ENCODE data around the gene TBC1D22B.

The TBC1D22B gene

DNA sequence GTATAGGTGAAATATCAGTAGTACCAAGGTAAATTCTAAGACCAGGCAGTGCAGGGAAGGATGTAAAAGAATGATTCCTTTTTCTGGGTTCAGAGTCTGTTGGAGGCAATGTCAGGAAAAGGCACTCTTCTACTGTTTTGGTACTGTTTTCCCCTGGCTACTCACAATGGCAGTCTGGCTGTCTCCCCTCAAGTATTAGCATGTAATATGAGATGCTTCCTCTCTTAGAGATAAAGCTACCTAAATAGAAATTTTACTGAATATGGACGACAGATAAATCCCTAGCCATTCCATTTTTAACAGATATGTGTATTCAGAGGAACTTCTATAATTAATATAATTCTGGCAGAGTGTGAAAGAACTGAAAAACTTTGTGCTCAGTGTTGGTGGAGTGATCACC lies 99.7 kb downstream of the TBC1D22B start:
- DNase-seq (ENCODE audit: low spot score) = no peak

DNA sequence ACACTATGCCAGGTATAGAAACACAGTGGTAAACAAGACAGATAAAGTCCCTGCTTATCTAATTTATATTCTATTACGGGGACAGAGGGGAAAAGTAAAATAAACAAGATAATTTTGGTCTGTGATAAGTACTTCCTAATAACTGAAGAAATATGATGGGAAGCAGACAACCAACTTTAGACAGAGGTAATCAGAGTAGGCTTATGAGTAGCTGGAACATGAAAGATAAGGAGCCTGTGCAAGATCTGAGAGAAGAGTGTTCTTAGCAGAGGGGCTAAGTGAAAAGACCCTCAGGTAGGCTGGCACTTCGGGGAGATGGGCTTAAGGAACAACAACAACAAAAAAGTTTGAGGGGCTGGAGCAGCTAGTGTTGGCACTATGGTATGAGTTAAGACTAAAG lies 100.3 kb downstream of the TBC1D22B start:
- no peak for DNase-seq (ENCODE audit: low spot score)

DNA sequence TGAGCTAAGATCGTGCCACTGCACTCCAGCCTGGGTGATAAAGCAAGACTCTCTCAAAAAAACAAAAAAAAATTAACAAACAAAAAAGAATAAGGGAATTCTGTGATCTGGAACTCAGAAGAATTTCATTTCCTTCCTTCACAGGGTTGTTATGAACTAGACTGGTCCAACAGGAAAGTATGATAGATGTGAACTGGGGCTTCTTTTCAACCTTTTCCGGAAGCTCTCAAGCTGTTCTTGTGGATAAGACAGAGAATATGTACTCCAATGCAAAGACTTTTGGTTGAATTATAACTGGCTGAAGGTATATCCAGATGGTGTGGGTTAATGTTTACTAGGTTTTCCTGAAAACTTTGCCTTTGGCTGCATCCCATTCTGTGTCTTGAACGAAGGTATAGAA lies 101.5 kb downstream of the TBC1D22B start:
- DNase-seq (ENCODE audit: low spot score) = no peak

DNA sequence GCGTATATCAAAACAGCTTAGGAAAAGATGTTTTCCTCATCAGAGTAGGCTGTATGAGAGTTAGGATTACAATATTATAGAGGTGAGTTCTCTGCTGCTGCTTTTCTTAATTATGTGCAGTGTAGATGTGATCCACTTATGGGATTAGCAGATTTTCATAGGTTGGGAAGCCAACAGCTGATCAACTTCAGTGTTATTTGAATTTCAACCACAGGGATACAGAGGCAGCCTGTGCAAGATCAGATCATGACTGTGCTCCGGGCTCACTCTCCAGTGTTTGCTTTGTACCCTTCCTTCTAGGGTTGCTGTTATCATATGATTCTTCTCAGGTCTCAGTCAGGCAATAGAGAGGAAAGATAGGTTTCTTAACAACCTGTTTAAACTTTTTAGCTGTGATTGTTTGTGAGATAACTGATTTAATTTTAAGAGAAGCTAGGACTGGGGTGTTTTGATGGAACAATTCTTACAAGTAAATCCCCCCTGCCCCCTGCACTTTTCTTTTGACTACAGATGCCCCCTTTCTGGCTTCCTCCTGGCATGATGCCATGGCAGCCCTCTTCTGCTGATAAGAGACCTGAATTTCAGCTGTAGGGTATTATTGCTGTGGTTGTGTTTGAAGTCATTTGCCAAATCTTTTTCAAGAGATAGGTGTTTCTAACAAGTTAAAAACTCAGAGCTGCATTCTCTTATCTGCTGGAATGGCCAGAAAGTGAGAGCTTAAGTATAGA lies 104.7 kb downstream of the TBC1D22B start:
- no peak for DNase-seq (ENCODE audit: low spot score)

DNA sequence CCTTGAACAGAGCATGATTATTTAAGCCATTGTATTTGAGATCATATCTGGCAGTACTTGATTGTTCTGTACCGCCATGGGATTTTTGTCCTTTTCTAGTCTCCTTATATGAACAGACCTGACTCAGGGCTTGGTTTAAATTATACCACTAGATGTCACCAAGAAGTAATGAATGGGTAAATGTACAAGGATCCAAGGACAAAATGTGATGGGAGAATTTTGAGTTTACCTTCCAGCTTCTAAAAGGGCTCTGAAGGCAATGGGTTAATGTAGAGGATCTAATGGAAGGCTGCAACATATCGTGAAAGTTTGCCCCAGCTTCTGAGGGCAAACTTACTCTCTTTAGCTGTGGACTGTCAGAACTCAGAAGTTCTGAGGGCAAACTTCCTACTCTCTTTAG lies 108.2 kb downstream of the TBC1D22B start:
- DNase-seq (ENCODE audit: low spot score) = peak; percentile 30

DNA sequence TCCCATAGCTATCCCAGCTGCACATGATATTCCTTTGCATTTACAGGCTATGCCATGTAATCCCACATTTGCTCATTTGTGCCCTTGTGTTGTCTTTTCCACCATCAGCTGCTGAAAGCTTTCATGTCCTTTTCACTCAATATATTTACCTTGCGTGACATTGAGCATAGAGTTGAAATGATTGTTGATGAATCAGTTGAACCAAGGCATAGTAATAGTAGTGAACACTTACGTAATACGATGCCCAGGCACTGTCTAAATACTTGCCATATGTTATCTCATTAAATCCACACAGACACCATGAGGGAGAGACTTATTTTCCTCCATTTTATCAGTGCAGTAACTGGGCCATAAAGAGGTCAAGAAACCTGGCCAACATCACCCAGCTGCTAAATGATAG lies 109.3 kb downstream of the TBC1D22B start:
- DNase-seq (ENCODE audit: low spot score) = no peak

DNA sequence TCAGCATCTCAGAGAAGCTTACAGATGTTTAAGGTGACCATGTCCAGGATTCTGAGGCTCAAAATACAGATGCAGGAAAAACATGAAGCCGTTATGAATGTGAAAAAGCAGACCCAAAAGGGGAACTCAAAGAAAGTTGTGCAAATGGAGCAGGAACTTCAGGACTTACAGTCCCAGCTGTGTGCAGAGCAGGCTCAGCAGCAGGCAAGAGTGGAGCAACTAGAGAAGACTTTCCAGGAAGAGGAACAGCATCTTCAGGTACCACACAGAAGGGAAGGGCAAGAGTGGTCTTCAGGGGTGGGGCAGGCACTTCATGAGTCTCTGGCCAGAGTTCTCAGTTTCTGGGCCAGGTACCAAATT lies 111.4 kb downstream of the TBC1D22B start:
- no peak for DNase-seq (ENCODE audit: low spot score)

DNA sequence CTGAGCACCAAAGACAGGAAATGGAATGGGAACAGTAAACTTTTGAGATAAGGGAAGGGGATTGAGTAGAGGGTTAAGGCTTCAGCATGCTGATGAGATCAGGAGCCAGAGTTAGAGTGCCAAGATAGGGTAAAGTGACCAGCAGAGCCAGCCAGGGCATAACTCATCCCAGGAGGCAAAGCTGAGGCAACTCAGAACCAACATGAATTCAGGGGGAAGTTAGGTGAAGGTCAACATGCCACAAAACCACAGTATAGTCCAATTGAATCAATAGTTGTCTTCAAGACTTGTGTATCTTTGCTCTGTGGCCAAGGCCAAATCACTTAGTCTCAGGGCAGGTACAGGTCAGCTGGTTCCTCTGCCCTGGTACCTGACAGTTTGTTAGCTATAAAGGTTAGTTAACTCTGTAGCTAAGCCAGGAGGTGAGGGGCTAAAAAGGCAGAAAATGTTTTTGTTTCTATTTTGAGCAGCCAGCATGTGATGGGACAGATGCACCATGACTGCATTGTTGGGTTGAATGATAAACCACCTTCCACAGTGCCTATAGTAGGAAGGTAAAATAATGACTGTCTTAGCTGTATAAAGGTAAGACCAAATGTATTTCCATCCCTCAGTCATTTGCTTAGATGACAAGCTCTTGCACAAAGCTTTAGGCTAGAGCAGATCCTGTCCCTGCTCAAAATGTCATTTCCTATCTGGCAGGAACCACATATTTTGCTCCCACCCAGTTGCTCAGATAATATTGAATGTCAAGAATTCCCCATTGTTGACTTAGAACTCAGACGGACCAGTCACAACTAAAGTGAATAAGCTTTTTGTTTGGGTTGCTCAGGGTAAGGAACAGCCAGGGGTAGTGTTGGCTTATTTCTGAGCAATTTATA lies 112.0 kb downstream of the TBC1D22B start:
- no peak for DNase-seq (ENCODE audit: low spot score)

DNA sequence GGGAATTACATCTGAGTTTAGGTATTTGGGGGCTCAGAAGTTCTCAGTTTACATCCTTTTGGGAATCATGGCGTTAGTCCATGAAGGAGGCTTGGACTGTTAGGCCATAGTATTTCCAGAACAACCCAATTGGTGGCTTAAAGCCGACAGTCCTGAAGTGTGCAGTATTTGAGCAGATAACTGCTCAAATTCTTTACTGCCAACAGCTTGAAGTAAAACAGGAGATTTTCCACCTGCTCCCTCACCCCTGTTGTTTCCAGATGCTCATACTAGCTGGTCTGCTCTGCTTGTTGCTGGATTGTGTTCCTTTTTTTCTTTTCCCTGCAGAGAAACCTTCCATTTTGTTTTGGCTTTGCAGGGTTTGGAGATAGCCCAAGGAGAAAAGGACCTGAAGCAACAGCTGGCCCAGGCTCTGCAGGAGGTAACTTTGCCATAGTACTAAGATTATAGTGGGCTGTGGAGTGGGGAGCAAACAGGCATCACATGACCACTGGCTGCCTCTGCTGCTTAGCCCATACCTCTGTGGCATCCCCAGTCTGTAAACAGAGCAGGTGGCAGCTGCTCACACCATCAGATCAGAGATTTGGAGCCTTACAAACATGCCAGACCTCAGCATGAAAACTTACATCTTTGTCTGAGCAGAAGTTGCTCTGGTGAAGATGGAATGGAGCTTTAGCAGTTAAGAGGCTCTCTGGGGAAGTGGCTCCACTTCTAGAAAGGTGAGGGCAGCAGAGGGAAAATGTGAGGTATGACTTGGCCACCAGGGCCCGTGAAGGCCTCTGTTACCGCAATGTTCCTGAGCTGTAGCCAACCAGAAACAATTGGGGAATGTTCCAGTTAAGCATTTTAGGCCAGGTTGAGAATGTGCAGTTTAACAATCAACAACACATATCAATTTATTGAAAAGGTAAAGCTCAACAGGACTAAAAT lies 113.8 kb downstream of the TBC1D22B start:
- no peak for DNase-seq (ENCODE audit: low spot score)

DNA sequence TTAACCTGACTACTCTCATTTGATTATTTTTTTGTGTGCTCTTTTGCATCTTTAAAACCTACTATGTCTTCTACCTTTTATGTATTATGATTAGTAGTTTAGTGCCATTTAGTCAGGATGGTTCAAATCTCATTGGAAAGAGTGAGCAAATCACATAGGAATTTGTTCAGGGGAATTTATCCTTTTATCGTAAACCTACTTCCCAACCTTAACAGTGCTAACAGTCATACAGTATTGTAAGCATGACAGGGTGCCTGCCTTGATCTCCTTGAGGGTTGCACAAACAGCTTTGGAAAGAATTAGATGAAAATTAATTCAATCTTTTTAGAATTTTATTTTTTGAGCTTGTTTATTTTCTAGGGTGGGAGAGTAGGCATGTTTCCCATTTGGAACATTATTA lies 114.5 kb downstream of the TBC1D22B start:
- DNase-seq (ENCODE audit: low spot score) = no peak

DNA sequence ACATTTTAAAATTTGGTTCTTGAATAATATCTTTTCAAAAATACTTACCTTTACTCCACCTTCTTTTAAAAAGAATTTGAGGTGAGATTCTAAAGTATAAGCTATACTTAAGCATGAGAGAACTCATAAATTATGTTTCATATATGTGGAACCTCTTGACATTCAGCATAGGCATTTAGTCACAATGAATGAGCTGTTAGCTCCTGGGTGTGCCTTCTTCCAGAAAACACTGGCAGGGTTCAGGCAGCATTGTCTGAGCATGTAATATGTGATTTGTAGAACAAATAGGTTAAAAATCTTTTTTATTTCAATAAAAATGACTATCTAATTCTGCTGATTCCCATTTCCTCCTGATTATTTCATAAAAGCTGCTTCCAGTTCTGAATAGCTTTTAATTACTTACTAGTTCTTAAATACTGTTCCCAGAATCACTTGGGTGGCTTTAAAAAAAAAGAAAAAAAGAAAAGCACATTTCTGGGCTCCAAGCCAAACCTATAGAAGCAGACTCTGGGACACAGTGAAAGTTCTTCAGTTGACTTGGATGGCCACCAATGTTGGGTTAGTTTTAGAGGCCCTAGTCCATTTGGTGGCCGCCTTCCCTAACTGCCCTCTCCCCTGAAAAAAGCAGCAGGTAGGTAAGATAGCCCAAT lies 116.4 kb downstream of the TBC1D22B start:
- no peak for DNase-seq (ENCODE audit: low spot score)

DNA sequence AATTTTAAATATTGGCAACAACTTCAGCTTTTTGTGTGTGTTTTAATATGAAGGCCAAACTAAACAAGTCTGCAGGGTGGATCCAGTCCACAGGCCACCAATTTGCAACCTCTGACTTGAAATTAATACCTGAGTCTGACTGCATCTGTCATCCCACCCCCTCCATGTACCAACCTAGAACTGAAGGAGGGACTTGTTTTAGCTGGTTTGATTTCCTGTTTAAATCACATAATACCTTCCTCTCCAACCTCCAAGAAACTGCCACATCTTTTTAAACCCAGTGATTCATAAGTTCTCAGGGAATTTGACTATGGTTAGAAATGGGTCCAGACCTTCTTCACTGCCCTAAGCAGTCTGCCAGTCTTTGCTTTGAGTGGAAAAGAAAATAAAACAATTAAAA lies 117.8 kb downstream of the TBC1D22B start:
- no peak for DNase-seq (ENCODE audit: low spot score)

DNA sequence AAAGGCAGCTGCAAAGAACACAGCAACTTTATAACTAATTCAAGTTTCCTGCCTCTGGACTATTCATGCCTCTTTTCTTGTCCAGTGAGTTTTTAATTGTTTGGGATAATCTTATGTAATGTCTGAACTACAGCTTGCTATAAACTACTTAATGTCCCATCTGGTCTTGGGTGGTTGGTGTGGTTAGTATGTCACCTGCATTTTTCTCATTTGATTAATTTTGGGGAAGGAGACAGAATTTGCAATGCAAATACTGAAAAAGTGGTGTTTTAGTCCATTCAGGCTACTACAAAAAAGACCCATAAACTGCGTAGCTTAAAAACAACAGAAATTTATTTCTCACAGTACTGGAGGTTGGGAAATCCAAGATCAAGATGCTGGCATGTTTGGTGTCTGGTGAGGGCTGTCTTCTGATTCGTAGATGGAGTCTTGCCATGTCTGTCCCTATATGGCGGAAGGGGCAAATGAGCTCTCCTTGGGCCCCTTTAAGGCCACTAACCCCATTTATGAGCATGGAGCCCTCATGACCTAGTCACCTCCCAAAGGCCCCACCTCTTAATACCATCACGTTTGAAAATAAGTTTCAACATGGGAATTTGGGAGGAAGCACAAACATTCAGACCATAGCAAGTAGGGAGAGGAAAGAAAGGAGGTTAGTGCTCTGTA lies 118.6 kb downstream of the TBC1D22B start:
- no peak for DNase-seq (ENCODE audit: low spot score)

DNA sequence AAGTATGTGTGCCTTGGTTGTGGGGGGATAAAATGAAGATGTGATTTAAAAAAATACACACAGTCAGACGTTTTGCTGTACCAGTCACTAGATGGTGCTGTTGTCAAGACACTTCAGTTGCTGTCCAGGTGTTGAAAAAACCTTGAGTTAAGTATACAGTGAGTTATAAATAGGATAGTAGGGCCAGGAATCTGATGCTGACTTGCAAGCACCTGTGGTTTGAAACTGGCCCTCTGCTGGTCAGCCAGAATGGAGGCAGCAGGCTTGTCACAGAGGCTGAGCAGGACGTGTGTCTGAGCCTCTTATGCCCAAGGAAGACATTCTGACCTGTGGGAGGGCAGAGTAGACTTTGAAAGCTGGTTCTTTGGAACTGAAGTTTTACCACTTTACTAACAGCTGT lies 124.0 kb downstream of the TBC1D22B start:
- peak; percentile 76 for DNase-seq (ENCODE audit: low spot score)
